ENCODE measurements around the gene PCLAF.
"Not testable (repeated sequence)": the region's sequence is repeated elsewhere in the genome, so short reads cannot be mapped to it uniquely, and the experiment has no call there.

PCLAF gene

GRCh38 chr15:64381000-64381751, at the start of gene PCLAF:
Gene PCLAF (minus strand): TSS chr15:64381441. CDS start chr15:64381371, 70 bp downstream.
- H3K36me3 Mint-ChIP-seq = no peaks in the 10 kb centered on the region
- no peaks in the 10 kb centered on the region for H3K27me3 Mint-ChIP-seq
- H3K27ac Mint-ChIP-seq = peak within 1 kb of the TSS; percentile 58
- peak; percentile 100 for ATAC-seq
- H3K4me3 Mint-ChIP-seq = peak within 1 kb of the TSS; percentile 87
- peaks cover 23% of the 10 kb centered on the region for H3K4me1 Mint-ChIP-seq
- no peaks in the 10 kb centered on the region for H3K9me3 Mint-ChIP-seq

GRCh38 chr15:64430000-64430735, 48.9 kb upstream of the PCLAF start:
- H3K4me1 Mint-ChIP-seq = no peaks in the 10 kb centered on the region
- H3K27me3 Mint-ChIP-seq = no peaks in the 10 kb centered on the region
- peaks cover 53% of the 10 kb centered on the region for H3K36me3 Mint-ChIP-seq
- no peak overlapping the region for H3K27ac Mint-ChIP-seq
- ATAC-seq = no peak
- H3K4me3 Mint-ChIP-seq = no peak overlapping the region
- H3K9me3 Mint-ChIP-seq = no peaks in the 10 kb centered on the region

DNA sequence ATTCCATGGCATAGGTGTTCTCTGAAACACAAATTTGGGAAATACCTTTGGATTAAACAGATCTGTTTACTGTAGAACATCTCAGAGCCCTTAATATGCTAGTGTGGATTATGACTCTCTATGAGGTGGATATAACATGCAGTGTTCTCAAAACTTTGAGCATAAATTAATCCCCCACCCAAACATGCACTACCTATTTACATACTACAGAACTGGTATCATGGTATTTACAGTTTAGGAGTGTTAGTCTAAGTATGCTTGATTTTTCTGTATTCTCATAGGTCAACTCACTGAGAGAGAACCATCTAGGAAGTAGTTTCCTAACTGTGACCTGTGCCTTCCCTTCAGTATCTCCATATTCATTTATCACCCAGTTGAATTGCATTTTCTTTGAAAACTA, 48.2 kb upstream of the PCLAF start:
- Mint-ChIP-seq H3K9me3 (no peaks in the 10 kb centered on the region), H3K27ac (no peak overlapping the region), H3K4me1 (no peaks in the 10 kb centered on the region), H3K4me3 (no peak overlapping the region), H3K27me3 (no peaks in the 10 kb centered on the region), H3K36me3 (peaks cover 56% of the 10 kb centered on the region)
- no peak for ATAC-seq

DNA sequence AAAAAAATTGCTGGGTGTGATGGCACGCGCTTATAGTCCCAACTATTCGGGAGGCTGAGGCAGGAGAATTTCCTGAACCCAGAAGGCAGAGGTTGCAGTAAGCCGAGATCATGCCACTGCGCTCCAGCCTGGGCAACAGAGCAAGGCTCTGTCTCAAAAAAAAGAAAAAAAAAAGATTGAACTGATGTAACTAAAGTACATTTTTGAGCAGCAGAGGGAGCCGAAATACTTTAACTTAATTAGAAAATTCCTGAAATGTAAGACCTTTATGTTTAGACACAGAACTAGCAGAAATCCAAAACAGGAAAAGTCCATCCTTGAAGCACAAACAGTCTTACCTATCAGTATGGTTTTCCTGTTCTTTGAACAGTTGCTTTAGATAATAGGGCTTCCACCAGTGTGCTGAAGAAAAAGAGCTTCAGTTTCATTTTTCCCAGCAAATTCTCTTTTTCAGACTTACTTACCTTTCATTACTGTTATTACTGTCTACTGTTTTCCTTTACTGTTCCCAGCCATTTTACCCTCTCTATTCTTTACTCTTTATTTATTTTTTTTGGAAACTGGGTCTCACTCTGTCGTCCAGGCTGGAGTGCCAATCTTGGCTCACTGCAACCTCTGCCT, 45.7 kb upstream of the PCLAF start:
- Mint-ChIP-seq H3K4me1 (peaks cover 11% of the 10 kb centered on the region), H3K27me3 (no peaks in the 10 kb centered on the region), H3K9me3 (no peaks in the 10 kb centered on the region), H3K27ac (no peak overlapping the region), H3K36me3 (peaks cover 66% of the 10 kb centered on the region), H3K4me3 (no peak overlapping the region)
- ATAC-seq = no peak

DNA sequence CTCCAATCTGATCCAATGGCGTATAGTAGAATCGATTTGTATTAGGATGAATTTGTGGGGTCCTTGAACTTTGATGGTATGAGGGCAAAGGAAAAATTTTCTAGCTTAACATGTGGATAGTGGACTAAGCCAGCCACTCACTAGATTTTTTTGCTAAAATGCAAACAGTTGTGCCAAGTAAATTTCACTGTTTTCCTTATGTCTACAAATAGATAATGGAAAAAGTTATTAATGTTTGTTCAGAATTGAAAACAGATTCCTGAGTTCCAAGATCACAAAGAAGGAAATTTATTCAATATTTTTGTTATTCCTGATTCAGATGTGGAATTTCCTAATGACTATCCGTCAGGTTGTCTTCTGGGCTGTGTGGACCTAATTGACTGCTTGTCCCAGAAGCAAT, 44.0 kb upstream of the PCLAF start:
- no peaks in the 10 kb centered on the region for H3K27me3 Mint-ChIP-seq
- no peak overlapping the region for H3K4me3 Mint-ChIP-seq
- ATAC-seq = no peak
- no peak overlapping the region for H3K27ac Mint-ChIP-seq
- H3K4me1 Mint-ChIP-seq = peaks cover 11% of the 10 kb centered on the region
- H3K9me3 Mint-ChIP-seq = no peaks in the 10 kb centered on the region
- peaks cover 60% of the 10 kb centered on the region for H3K36me3 Mint-ChIP-seq

- peaks cover 61% of the 10 kb centered on the region for H3K36me3 Mint-ChIP-seq
- no peaks in the 10 kb centered on the region for H3K9me3 Mint-ChIP-seq
- H3K27ac Mint-ChIP-seq = peak overlapping the region; percentile 67
- no peak overlapping the region for H3K4me3 Mint-ChIP-seq
- no peaks in the 10 kb centered on the region for H3K27me3 Mint-ChIP-seq
- peaks cover 11% of the 10 kb centered on the region for H3K4me1 Mint-ChIP-seq
- peak; percentile 45 for ATAC-seq
These were observed 42.7 kb upstream of the PCLAF start for GRCh38 chr15:64423970-64424369.

- Mint-ChIP-seq H3K4me1 (peaks cover 11% of the 10 kb centered on the region), H3K27ac (peak overlapping the region; percentile 67), H3K36me3 (peaks cover 65% of the 10 kb centered on the region), H3K9me3 (no peaks in the 10 kb centered on the region), H3K4me3 (no peak overlapping the region), H3K27me3 (no peaks in the 10 kb centered on the region)
- no peak for ATAC-seq
These were observed 41.5 kb upstream of the PCLAF start for GRCh38 chr15:64422697-64423096.

DNA sequence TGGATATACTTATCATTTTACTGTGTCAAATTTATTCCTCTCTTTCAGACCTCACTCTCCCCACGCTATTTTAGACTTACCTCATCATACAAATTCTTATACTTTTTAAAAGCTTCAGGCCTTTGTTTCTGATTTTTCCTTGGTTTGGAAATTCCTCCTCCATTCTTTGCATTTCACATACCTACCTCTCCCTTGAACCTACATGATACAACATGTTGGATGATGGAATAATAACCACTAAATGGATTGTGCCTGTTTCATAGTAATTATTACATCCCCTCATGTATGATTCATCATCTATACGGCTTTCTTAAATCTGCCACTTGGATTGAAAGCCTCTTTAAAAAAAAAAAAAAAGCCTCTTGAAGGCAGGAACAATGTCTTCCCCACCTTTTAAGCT, 31.0 kb upstream of the PCLAF start:
- H3K27ac Mint-ChIP-seq = no peak overlapping the region
- H3K9me3 Mint-ChIP-seq = no peaks in the 10 kb centered on the region
- no peak for ATAC-seq
- peaks cover 71% of the 10 kb centered on the region for H3K36me3 Mint-ChIP-seq
- H3K4me3 Mint-ChIP-seq = no peak overlapping the region
- H3K27me3 Mint-ChIP-seq = no peaks in the 10 kb centered on the region
- H3K4me1 Mint-ChIP-seq = no peaks in the 10 kb centered on the region

DNA sequence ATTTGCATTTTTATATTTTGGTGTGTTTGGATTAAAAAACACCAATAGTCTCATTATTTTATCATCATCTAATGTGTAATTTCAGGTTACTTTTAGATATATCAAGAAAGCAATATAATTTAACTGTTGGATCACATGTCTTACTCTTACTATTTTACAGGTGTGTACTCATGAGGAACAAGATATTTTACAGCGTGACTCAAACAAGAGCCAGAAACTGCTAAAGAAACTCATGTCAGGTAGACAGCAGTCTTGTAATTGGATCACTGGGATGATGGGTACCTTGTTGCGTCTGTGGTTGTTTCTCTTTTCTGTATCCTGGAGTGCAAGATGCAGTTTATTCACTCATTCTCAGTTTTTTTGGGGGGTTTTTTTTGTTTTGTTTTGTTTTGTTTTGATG, 19.3 kb upstream of the PCLAF start:
- ATAC-seq = no peak
- Mint-ChIP-seq H3K4me1 (no peaks in the 10 kb centered on the region), H3K9me3 (no peaks in the 10 kb centered on the region), H3K36me3 (peaks cover 56% of the 10 kb centered on the region), H3K27ac (no peak overlapping the region), H3K27me3 (no peaks in the 10 kb centered on the region), H3K4me3 (no peak overlapping the region)

- no peak for ATAC-seq
- no peak overlapping the region for H3K27ac Mint-ChIP-seq
- no peaks in the 10 kb centered on the region for H3K4me1 Mint-ChIP-seq
- H3K9me3 Mint-ChIP-seq = no peaks in the 10 kb centered on the region
- H3K4me3 Mint-ChIP-seq = no peak overlapping the region
- H3K36me3 Mint-ChIP-seq = peaks cover 58% of the 10 kb centered on the region
- no peaks in the 10 kb centered on the region for H3K27me3 Mint-ChIP-seq
These were observed 17.3 kb upstream of the PCLAF start for GRCh38 chr15:64398575-64398974.

GRCh38 chr15:64396789-64397188, 15.5 kb upstream of the PCLAF start:
- no peak overlapping the region for H3K27ac Mint-ChIP-seq
- H3K27me3 Mint-ChIP-seq = no peaks in the 10 kb centered on the region
- H3K36me3 Mint-ChIP-seq = peaks cover 57% of the 10 kb centered on the region
- no peaks in the 10 kb centered on the region for H3K4me1 Mint-ChIP-seq
- H3K4me3 Mint-ChIP-seq = no peak overlapping the region
- no peaks in the 10 kb centered on the region for H3K9me3 Mint-ChIP-seq
- no peak for ATAC-seq

DNA sequence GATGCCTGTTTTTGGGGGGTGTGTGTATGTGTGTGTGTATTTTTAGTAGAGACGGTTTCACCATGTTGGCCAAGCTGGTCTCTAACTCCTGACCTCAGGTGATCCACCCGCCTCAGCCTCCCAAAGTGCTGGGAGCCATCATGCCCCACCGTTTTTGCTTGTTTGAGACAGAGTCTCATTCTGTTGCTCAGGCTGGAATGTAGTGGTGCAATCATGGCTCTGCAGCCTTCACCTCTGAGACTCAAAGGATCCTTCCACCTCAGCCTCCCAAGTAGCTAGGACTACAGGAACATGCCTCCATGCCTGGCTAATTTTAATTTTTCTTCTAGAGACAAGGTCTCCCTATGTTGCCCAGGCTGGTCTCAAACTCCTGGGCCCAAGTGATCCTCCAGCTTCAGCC, 11.2 kb upstream of the PCLAF start:
- peaks cover 45% of the 10 kb centered on the region for H3K36me3 Mint-ChIP-seq
- H3K4me3 Mint-ChIP-seq, H3K27ac Mint-ChIP-seq, ATAC-seq, H3K9me3 Mint-ChIP-seq, H3K27me3 Mint-ChIP-seq: not testable (repeated sequence)
- peaks cover 23% of the 10 kb centered on the region for H3K4me1 Mint-ChIP-seq

DNA sequence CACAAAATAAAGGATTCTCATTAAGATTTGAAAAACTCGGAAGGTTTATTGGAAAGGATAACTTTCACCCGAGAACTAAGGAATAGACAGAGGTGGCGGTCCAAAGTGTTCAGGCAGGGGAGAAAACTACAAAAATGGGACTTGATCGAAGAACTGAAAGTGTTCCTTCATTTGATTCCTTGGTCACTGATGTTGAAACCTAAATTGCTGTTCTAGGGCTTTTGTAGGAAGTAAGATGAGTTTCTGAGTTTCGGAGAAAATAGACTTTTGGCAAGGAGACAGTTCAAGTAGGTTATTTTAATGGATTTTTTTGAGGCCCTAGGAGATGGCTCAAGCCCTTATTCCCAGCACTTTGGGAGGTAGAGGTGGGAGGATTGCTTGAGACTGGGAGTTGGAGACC, 7.8 kb upstream of the PCLAF start:
- Mint-ChIP-seq H3K9me3 (no peaks in the 10 kb centered on the region), H3K27me3 (no peaks in the 10 kb centered on the region), H3K27ac (no peak overlapping the region)

GRCh38 chr15:64387562-64388168, 6.4 kb upstream of the PCLAF start, which contains the start of gene TRIP4:
Gene TRIP4 (plus strand): TSS chr15:64387836. CDS start chr15:64387864, 28 bp downstream.
- Mint-ChIP-seq H3K36me3 (peaks cover 14% of the 10 kb centered on the region), H3K9me3 (no peaks in the 10 kb centered on the region), H3K27me3 (no peaks in the 10 kb centered on the region), H3K4me3 (peak within 1 kb of the TSS; percentile 96), H3K4me1 (peaks cover 24% of the 10 kb centered on the region), H3K27ac (peak within 1 kb of the TSS; percentile 89)
- ATAC-seq = peak; percentile 100

More for the DNA sequence above, 7.8 kb upstream of the PCLAF start:
- Mint-ChIP-seq H3K36me3 (peaks cover 19% of the 10 kb centered on the region), H3K4me1 (peaks cover 24% of the 10 kb centered on the region), H3K4me3 (peak overlapping the region; percentile 78)
- no peak for ATAC-seq

DNA sequence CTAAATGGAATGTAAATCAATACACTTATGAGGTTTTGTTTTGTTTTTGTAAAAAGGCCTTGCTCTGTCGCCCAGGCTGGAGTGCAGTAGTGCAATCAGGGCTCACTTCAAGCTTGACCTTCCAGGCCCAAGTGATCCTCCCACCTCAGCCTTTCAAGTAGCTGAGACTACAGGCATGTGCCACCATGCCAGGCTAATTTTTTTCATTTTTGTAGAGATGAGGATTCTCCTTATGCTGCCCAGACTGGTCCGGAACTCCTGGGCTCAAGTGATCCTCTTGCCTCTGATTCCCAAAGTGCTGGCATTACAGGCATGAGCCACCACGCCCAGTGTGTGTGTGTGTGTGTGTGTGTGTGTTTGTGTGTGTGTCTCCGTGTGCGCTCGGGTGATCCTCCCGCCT, 5.0 kb upstream of the PCLAF start:
- Mint-ChIP-seq H3K36me3 (peaks cover 14% of the 10 kb centered on the region), H3K9me3 (no peaks in the 10 kb centered on the region), H3K4me1 (peaks cover 34% of the 10 kb centered on the region), H3K27me3 (no peaks in the 10 kb centered on the region), H3K4me3 (no peak overlapping the region), H3K27ac (peak overlapping the region; percentile 89)
- no peak for ATAC-seq

All from stimulated activated memory B cell treated with anti-CD40 and anti-IgM and Interleukin-4, amounts not matched to agents 10 μg/mL and 1 μg/mL and 100 μg/mL, for 72 hours (primary cell).